Panc1 (cell line): Measurements from ENCODE around the gene CEP57.

ENCODE experiments used
- CTCF ChIP-seq: fragments of 450-650 bp; IDR thresholded peaks from 2 replicates; pipeline ENCODE4 v1.5.1; 2017; ENCODE audit warnings: mild to moderate bottlenecking
- POLR2AphosphoS5 ChIP-seq: IDR thresholded peaks from 2 replicates; pipeline ENCODE4 v1.6.1; 2012; ENCODE audit warnings: mild to moderate bottlenecking, low read depth, low read length, moderate library complexity
- REST ChIP-seq, 2 experiments: IDR thresholded peaks; 2 replicates each; pipeline ENCODE4 v1.6.1; 2011 to 2012; ENCODE audit warnings: low read depth in 2 of 2, control low read depth in 1 of 2, low read length in 1 of 2, mild to moderate bottlenecking in 1 of 2, moderate library complexity in 1 of 2; ENCODE audit not compliant: insufficient read depth in 1 of 2
- TCF7L2 ChIP-seq: IDR thresholded peaks from 2 replicates; pipeline ENCODE4 v1.6.1; 2011; ENCODE audit warnings: mild to moderate bottlenecking, low read depth, low read length, inconsistent platforms

- no peak for TF ChIP-seq POLR2AphosphoS5
- no peak for TF ChIP-seq TCF7L2
- no peak for TF ChIP-seq CTCF
- TF ChIP-seq REST (IDR thresholded peaks at IDR 0.05; ENCODE audit: insufficient read depth in 1 of 2, low read depth in 2 of 2, low read length in 1 of 2): no peak
Measured at GRCh38 chr11:95803973-95804372, 13.7 kb downstream of the CEP57 start.
